Measurements from ENCODE around the gene UBB. TPM values are rescaled to one million over a fixed set of nuclear protein-coding genes. Genes with fewer than 3 reads are reported as not detected.

Gene UBB
- total RNA-seq, 6 experiments from 2014 or later = 1,553 to 1,785 (median 1,678) TPM

DNA sequence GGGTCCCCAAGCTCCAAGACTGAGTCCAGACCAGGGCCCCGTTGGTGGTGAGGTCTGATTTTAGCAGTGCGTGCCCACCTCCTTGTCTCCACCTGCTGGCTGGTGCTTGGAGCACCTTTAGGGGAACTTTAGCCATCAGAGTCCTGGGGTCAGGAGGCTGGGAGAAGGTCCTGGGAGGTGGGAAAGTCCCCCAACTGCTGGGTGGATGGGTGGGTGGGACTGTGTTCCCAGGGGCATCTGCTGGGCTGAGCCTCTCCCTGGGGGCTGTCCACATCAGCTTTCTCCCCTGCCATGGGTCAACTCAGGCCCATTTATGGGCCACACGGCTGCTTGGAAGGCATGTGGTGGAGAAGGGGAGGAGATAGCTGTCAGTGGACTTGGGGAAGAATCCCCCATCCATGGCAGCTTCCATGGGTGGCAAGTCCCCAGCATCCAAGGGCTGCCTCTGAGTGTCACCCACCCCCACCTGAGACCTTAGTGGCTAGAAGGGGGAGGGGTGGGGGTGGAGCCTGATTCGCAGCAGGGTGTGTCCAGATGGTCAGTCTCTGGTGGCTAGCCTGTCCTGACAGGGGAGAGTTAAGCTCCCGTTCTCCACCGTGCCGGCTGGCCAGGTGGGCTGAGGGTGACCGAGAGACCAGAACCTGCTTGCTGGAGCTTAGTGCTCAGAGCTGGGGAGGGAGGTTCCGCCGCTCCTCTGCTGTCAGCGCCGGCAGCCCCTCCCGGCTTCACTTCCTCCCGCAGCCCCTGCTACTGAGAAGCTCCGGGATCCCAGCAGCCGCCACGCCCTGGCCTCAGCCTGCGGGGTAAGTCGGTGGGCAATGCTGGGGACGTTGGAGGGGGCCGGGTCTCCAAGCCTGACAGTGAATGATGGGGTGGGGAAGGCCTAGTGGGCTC, 34.4 kb downstream of the UBB start, which contains the start of gene TRPV2:
Gene TRPV2, plus strand, starts transcription at position 541 of the 894 bp plus-strand sequence. CDS start 2,098 bp downstream, outside the sequence.
- Mint-ChIP-seq H3K4me1 (ENCODE audit: low read depth) (peaks cover 26% of the 10 kb centered on the region), H3K9me3 (no peaks in the 10 kb centered on the region), H3K36me3 (ENCODE audit: low read depth) (no peaks in the 10 kb centered on the region), H3K27me3 (ENCODE audit: insufficient read depth) (no peaks in the 10 kb centered on the region; the same call in 1 of the 2 replicates), H3K27ac (no peak within 1 kb of the TSS), H3K4me3 (peak within 1 kb of the TSS; percentile 67)
- TF ChIP-seq CTCF (IDR thresholded peaks at IDR 0.05) = peak; percentile 50
- DNase-seq = no peak

DNA sequence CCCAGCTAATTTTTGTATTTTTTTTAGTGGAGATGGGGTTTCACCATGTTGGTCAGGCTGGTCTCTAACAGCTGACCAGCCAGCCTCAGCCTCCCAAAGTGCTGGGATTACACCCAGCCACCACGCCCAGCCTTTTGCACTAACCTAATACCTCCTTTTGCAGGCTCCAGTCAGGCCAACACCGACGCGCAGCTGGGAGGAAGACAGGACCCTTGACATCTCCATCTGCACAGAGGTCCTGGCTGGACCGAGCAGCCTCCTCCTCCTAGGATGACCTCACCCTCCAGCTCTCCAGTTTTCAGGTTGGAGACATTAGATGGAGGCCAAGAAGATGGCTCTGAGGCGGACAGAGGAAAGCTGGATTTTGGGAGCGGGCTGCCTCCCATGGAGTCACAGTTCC, 36.5 kb downstream of the UBB start:
- TF ChIP-seq CTCF (IDR thresholded peaks at IDR 0.05) = no peak
- DNase-seq = no peak
- no peaks in the 10 kb centered on the region for H3K36me3 Mint-ChIP-seq (ENCODE audit: low read depth)
- no peaks in the 10 kb centered on the region for H3K9me3 Mint-ChIP-seq
- H3K4me1 Mint-ChIP-seq (ENCODE audit: low read depth) = peaks cover 33% of the 10 kb centered on the region
- H3K27ac Mint-ChIP-seq = no peak overlapping the region
- H3K4me3 Mint-ChIP-seq = no peak overlapping the region
- H3K27me3 Mint-ChIP-seq (ENCODE audit: insufficient read depth) = no peaks in the 10 kb centered on the region

GRCh38 chr17:16417896-16418684, 37.2 kb downstream of the UBB start:
- no peak for TF ChIP-seq CTCF (IDR thresholded peaks at IDR 0.05)
- peaks cover 33% of the 10 kb centered on the region for H3K4me1 Mint-ChIP-seq (ENCODE audit: low read depth)
- H3K27ac Mint-ChIP-seq = peak overlapping the region; percentile 92
- peak overlapping the region; percentile 19 for H3K4me3 Mint-ChIP-seq
- H3K27me3 Mint-ChIP-seq (ENCODE audit: insufficient read depth) = no peaks in the 10 kb centered on the region
- no peaks in the 10 kb centered on the region for H3K9me3 Mint-ChIP-seq
- H3K36me3 Mint-ChIP-seq (ENCODE audit: low read depth) = no peaks in the 10 kb centered on the region
- DNase-seq = no peak

GRCh38 chr17:16418685-16419068, 37.8 kb downstream of the UBB start:
- H3K9me3 Mint-ChIP-seq = no peaks in the 10 kb centered on the region
- TF ChIP-seq CTCF (IDR thresholded peaks at IDR 0.05) = no peak
- no peaks in the 10 kb centered on the region for H3K27me3 Mint-ChIP-seq (ENCODE audit: insufficient read depth)
- no peak for DNase-seq
- H3K4me1 Mint-ChIP-seq (ENCODE audit: low read depth) = peaks cover 33% of the 10 kb centered on the region
- peak overlapping the region; percentile 92 for H3K27ac Mint-ChIP-seq
- no peaks in the 10 kb centered on the region for H3K36me3 Mint-ChIP-seq (ENCODE audit: low read depth)
- peak overlapping the region; percentile 75 for H3K4me3 Mint-ChIP-seq

- Mint-ChIP-seq H3K27ac (peak overlapping the region; percentile 92), H3K36me3 (ENCODE audit: low read depth) (no peaks in the 10 kb centered on the region), H3K4me3 (peak overlapping the region; percentile 75), H3K27me3 (ENCODE audit: insufficient read depth) (no peaks in the 10 kb centered on the region), H3K9me3 (no peaks in the 10 kb centered on the region), H3K4me1 (ENCODE audit: low read depth) (peaks cover 33% of the 10 kb centered on the region)
- peak; percentile 82 for DNase-seq
- TF ChIP-seq CTCF (IDR thresholded peaks at IDR 0.05) = no peak
Measured at GRCh38 chr17:16419074-16419928, 38.4 kb downstream of the UBB start.
